Activated naive CD4-positive, alpha-beta T cell treated with anti-CD3 and anti-CD28 coated beads for 36 hours (primary cell): ENCODE results near the gene ZNF609. TPM values are rescaled to one million over a fixed set of nuclear protein-coding genes. Genes with fewer than 3 reads are reported as not detected.
A peak's percentile ranks its signal among the peaks of the same experiment; 100 is the strongest.

Experiments
- CTCF ChIA-PET: fragments of 350-600 bp; sonication (Branson Sonifier 250); formaldehyde crosslinking; loops from one replicate; lab custom pipeline; 2021; ENCODE audit warnings: antibody characterized with exemption; lab: Charles Lee
- DNase-seq: peaks from one replicate; pipeline ENCODE4 v3.0.0-alpha.2; 2020
- H3K27ac Mint-ChIP-seq: one replicate; pipeline ENCODE4 v1.8.0; 2021; ENCODE audit warnings: mild to moderate bottlenecking, mixed read lengths
- H3K27me3 Mint-ChIP-seq: one replicate; pipeline ENCODE4 v1.8.0; 2021; ENCODE audit warnings: low read depth, mixed read lengths
- H3K36me3 Mint-ChIP-seq: one replicate; pipeline ENCODE4 v1.8.0; 2021; ENCODE audit warnings: low read depth, mixed read lengths
- H3K4me1 Mint-ChIP-seq: one replicate; pipeline ENCODE4 v1.8.0; 2021; ENCODE audit warnings: low read depth, mixed read lengths
- H3K4me3 Mint-ChIP-seq: one replicate; pipeline ENCODE4 v1.8.0; 2021; ENCODE audit warnings: mild to moderate bottlenecking, moderate library complexity, mixed read lengths
- H3K9me3 Mint-ChIP-seq: one replicate; pipeline ENCODE4 v1.8.0; 2021; ENCODE audit warnings: mixed read lengths
- intact Hi-C: fragments of 100-400 bp; cut with micrococcal nuclease; formaldehyde crosslinking; loops from one replicate; pipeline ENCODE4 v1.15.1; 2023
- total RNA-seq, 2 experiments: library from RNA; stranded (reverse); gene quantifications; one replicate each; pipeline ENCODE4 v1.2.3, GENCODE V29; 2021

ZNF609 gene
- total RNA-seq, 2 experiments from 2014 or later: 39.5 to 40.4 TPM

- H3K9me3 Mint-ChIP-seq: no peaks in the 10 kb centered on the region
- peaks cover 3% of the 10 kb centered on the region for H3K36me3 Mint-ChIP-seq
- CTCF ChIA-PET: interaction anchor here (0.6 to 2.0 kb wide), 5 partner anchors 23 to 219 kb away, joined by 3 to 6 read pairs (median 4); no protein-coding TSS in a partner anchor
- H3K4me3 Mint-ChIP-seq: peak overlapping the region; percentile 77
- peak overlapping the region; percentile 82 for H3K27ac Mint-ChIP-seq
- H3K27me3 Mint-ChIP-seq: no peaks in the 10 kb centered on the region
- peaks cover 78% of the 10 kb centered on the region for H3K4me1 Mint-ChIP-seq
- DNase-seq: peak; percentile 63
- intact Hi-C loops: loop anchor here (1.0 to 5.0 kb wide), 8 partner anchors 17 to 298 kb away; partner anchors contain the start of genes PPIB and TRIP4
Observed at GRCh38 chr15:64460724-64461720, 644 bp downstream of the ZNF609 start.

GRCh38 chr15:64461721-64462162, 1.4 kb downstream of the ZNF609 start:
- Mint-ChIP-seq H3K4me3 (peak overlapping the region; percentile 77), H3K9me3 (no peaks in the 10 kb centered on the region), H3K27me3 (no peaks in the 10 kb centered on the region), H3K36me3 (peaks cover 3% of the 10 kb centered on the region), H3K27ac (peak overlapping the region; percentile 82), H3K4me1 (peaks cover 78% of the 10 kb centered on the region)
- peak; percentile 68 for DNase-seq
- CTCF ChIA-PET: interaction anchor here (0.6 to 1.0 kb wide), 2 partner anchors 26 to 41 kb away, joined by 3 to 4 read pairs; no protein-coding TSS in a partner anchor
- intact Hi-C loops: loop anchor here (1.0 to 5.0 kb wide), 8 partner anchors 17 to 299 kb away; partner anchors contain the start of genes PPIB and TRIP4

DNA sequence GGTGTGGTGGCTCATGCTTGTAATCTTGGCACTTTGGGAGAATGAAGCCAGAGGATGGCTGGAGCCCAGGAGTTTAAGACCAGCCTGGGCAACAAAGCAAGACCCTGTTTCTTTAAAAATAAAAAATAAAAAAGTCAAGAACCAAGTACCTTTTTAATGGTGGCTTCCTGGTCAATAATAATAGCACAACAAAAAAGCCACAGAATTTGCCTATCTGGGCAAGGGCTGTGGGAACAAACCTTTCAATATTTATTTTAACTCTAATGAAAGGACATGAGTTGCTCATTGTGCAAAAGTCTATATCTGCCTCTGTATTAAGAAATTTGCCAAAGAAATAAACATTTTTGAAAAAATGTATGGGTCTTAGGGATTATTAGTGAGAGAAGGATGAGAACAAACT, 2.1 kb downstream of the ZNF609 start:
- CTCF ChIA-PET: interaction anchor here (0.6 to 0.7 kb wide), 2 partner anchors 63 to 97 kb away, joined by 3 to 5 read pairs; no protein-coding TSS in a partner anchor
- H3K9me3 Mint-ChIP-seq: no peaks in the 10 kb centered on the region
- peaks cover 78% of the 10 kb centered on the region for H3K4me1 Mint-ChIP-seq
- no peaks in the 10 kb centered on the region for H3K27me3 Mint-ChIP-seq
- H3K4me3 Mint-ChIP-seq: peak overlapping the region; percentile 77
- intact Hi-C loops: loop anchor here (5.0 kb wide), 1 partner anchor 75 kb away; the partner anchor contains the start of gene TRIP4
- no peak for DNase-seq
- H3K27ac Mint-ChIP-seq: peak overlapping the region; percentile 82
- H3K36me3 Mint-ChIP-seq: peaks cover 3% of the 10 kb centered on the region

DNA sequence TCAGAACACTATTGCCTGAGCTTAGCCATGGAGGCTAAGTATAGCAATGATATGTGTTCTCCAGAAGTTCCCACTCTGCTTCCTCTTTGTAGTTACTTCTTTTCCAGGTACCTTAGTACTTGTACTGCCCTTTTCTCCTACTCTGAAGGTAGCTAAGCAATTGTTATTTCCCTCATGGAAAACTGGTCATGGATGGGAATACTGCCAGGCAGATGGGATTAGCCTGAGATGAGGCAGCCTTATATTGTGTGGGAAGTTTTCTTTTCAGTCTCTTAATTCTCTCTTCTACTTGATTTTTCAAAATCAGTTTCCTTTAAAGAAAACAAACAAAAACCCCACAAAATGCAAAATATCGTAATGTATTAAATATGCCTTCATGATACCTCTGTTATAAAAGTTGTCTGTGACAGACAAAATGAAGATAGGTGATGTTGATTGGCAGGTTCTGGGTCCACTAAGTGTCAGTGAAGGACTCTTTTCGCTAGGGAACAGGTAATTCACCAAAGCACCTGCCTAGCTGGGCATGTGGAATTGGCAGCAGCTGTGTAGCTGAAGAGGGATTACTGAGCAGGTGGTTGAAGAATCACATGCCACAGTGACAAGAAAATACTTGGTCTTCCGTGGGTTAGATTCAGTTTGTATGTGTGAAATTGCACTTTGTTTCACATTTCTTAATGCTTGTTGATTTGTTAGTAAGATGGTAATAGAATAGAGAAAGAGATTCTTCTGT, 4.1 kb downstream of the ZNF609 start:
- no peak for DNase-seq
- CTCF ChIA-PET: no interaction called here
- H3K4me1 Mint-ChIP-seq: peaks cover 79% of the 10 kb centered on the region
- intact Hi-C loops: loop anchor here (5.0 kb wide), 1 partner anchor 77 kb away; the partner anchor contains the start of gene TRIP4
- peak overlapping the region; percentile 78 for H3K27ac Mint-ChIP-seq
- H3K9me3 Mint-ChIP-seq: no peaks in the 10 kb centered on the region
- peak overlapping the region; percentile 17 for H3K4me3 Mint-ChIP-seq
- H3K27me3 Mint-ChIP-seq: no peaks in the 10 kb centered on the region
- peaks cover 11% of the 10 kb centered on the region for H3K36me3 Mint-ChIP-seq

DNA sequence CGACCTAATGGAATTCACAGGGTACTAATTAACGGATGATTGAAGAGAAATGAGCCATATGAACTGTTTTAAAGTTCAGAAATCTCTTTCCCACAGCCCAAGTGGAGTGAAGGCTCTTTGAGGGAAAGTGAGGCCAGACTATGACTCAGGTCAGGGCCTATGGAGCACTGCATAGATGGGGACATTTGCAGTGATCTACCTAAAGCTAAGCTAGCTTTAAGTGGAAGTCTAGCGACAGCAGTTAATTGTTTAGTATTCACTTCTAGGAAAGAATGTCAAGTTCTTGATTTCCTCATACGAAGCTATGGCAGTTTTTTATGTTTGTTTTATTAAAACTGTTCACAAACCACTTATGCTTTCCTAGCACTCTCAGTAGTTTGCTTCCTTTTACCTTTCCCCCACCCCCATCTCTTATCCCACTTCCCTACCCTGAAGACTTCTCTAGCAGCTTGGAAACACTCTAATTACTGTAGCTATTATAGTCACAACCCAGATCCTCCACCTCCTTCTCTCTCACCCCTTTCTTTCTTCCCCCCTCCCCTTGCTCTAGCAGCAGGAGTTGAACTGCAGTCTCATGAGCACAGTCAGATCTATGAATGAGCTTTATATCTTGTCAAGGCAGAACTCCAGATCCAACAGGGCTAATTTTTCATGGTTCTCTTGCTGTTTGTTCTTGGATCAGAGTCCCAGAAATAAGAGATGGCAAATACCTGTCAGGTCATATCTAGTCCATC, 6.2 kb downstream of the ZNF609 start:
- H3K27me3 Mint-ChIP-seq: no peaks in the 10 kb centered on the region
- intact Hi-C loops: no loop called here
- no peak for DNase-seq
- CTCF ChIA-PET: interaction anchor here (0.6 to 1.4 kb wide), 3 partner anchors 10 to 57 kb away, joined by 3 read pairs; no protein-coding TSS in a partner anchor
- no peak overlapping the region for H3K27ac Mint-ChIP-seq
- no peaks in the 10 kb centered on the region for H3K9me3 Mint-ChIP-seq
- H3K36me3 Mint-ChIP-seq: peaks cover 18% of the 10 kb centered on the region
- H3K4me1 Mint-ChIP-seq: peaks cover 76% of the 10 kb centered on the region
- no peak overlapping the region for H3K4me3 Mint-ChIP-seq

GRCh38 chr15:64472161-64472560, 11.8 kb downstream of the ZNF609 start:
- Mint-ChIP-seq H3K36me3 (peaks cover 20% of the 10 kb centered on the region), H3K4me1 (peaks cover 50% of the 10 kb centered on the region), H3K9me3 (no peaks in the 10 kb centered on the region), H3K4me3 (no peak overlapping the region), H3K27me3 (no peaks in the 10 kb centered on the region), H3K27ac (no peak overlapping the region)
- intact Hi-C loops: no loop called here
- CTCF ChIA-PET: no interaction called here
- no peak for DNase-seq

DNA sequence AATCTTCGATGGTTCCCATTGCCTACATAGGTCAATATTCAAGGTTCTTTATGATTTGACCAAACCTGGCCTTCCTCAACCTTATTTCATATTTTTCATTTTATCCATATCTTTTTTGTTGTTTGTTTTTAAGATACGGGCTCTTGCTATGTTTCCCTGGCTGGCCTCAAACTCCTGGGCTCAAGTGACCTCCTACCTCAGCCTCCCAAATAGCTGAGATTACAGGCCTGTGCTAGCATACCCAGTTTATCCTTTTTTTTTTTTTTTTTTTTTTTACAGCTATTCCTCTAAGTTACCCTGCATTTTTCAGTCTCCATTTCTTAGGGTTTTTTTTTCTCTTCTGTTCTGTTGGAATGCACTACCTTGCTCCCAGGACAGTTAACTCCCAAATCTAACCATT, 14.5 kb downstream of the ZNF609 start:
- intact Hi-C loops: no loop called here
- H3K4me1 Mint-ChIP-seq: peaks cover 38% of the 10 kb centered on the region
- H3K27ac Mint-ChIP-seq: no peak overlapping the region
- no peak overlapping the region for H3K4me3 Mint-ChIP-seq
- CTCF ChIA-PET: no interaction called here
- no peaks in the 10 kb centered on the region for H3K27me3 Mint-ChIP-seq
- DNase-seq: no peak
- H3K36me3 Mint-ChIP-seq: peaks cover 12% of the 10 kb centered on the region
- H3K9me3 Mint-ChIP-seq: no peaks in the 10 kb centered on the region

- H3K4me3 Mint-ChIP-seq: no peak overlapping the region
- peak overlapping the region; percentile 32 for H3K27ac Mint-ChIP-seq
- no peaks in the 10 kb centered on the region for H3K9me3 Mint-ChIP-seq
- no peaks in the 10 kb centered on the region for H3K27me3 Mint-ChIP-seq
- intact Hi-C loops: no loop called here
- peaks cover 8% of the 10 kb centered on the region for H3K36me3 Mint-ChIP-seq
- H3K4me1 Mint-ChIP-seq: peaks cover 42% of the 10 kb centered on the region
- CTCF ChIA-PET: interaction anchor here (0.7 to 1.4 kb wide), 4 partner anchors 7 to 28 kb away, joined by 3 to 4 read pairs (median 3); no protein-coding TSS in a partner anchor
- peak; percentile 37 for DNase-seq
Observed at GRCh38 chr15:64476550-64476949, 16.2 kb downstream of the ZNF609 start.

- H3K27ac Mint-ChIP-seq: no peak overlapping the region
- DNase-seq: no peak
- H3K4me1 Mint-ChIP-seq: peaks cover 45% of the 10 kb centered on the region
- peaks cover 6% of the 10 kb centered on the region for H3K36me3 Mint-ChIP-seq
- intact Hi-C loops: no loop called here
- H3K4me3 Mint-ChIP-seq: no peak overlapping the region
- H3K9me3 Mint-ChIP-seq: no peaks in the 10 kb centered on the region
- no peaks in the 10 kb centered on the region for H3K27me3 Mint-ChIP-seq
- CTCF ChIA-PET: no interaction called here
Observed at GRCh38 chr15:64478863-64479262, 18.5 kb downstream of the ZNF609 start.

GRCh38 chr15:64480891-64481290, 20.5 kb downstream of the ZNF609 start:
- Mint-ChIP-seq H3K27me3 (no peaks in the 10 kb centered on the region), H3K27ac (no peak overlapping the region), H3K4me3 (no peak overlapping the region), H3K9me3 (no peaks in the 10 kb centered on the region), H3K4me1 (peaks cover 40% of the 10 kb centered on the region), H3K36me3 (peaks cover 5% of the 10 kb centered on the region)
- intact Hi-C loops: no loop called here
- CTCF ChIA-PET: interaction anchor here (1.2 kb wide), 1 partner anchor 20 kb away, joined by 3 read pairs; no protein-coding TSS in a partner anchor
- DNase-seq: no peak

GRCh38 chr15:64483749-64484148, 23.4 kb downstream of the ZNF609 start:
- peaks cover 27% of the 10 kb centered on the region for H3K4me1 Mint-ChIP-seq
- no peaks in the 10 kb centered on the region for H3K27me3 Mint-ChIP-seq
- intact Hi-C loops: no loop called here
- no peak overlapping the region for H3K4me3 Mint-ChIP-seq
- DNase-seq: no peak
- H3K36me3 Mint-ChIP-seq: peaks cover 10% of the 10 kb centered on the region
- CTCF ChIA-PET: interaction anchor here (0.6 to 0.9 kb wide), 2 partner anchors 23 to 171 kb away, joined by 3 read pairs; partner anchors contain the start of gene ZNF609
- no peak overlapping the region for H3K27ac Mint-ChIP-seq
- no peaks in the 10 kb centered on the region for H3K9me3 Mint-ChIP-seq
